ENCODE results near the gene PGC. TPM values are rescaled to one million over a fixed set of nuclear protein-coding genes. Genes with fewer than 3 reads are reported as not detected.
A peak's percentile ranks its signal among the peaks of the same experiment; 100 is the strongest.

Gene PGC
- total and polyA plus RNA-seq, 9 donors: 0.53 to 0.94 (median 0.81) TPM; not detected in 6

- WGBS, 3 donors: 11 to 19% (median 12%) methylated on average over 19 to 29 of the region's 29 CpGs
- peak overlapping the region in 1 of 2 donors; percentile 92 for H3K27ac ChIP-seq
- peaks cover 7% of the 10 kb centered on the region for H3K4me1 ChIP-seq (ENCODE audit: insufficient read depth)
These were observed 38.7 kb upstream of the PGC start for GRCh38 chr6:41785689-41786450.

GRCh38 chr6:41785254-41785653, 38.1 kb upstream of the PGC start:
- Histone ChIP-seq H3K4me1 (ENCODE audit: insufficient read depth) (peaks cover 8% of the 10 kb centered on the region), H3K4me3 (no peak overlapping the region), H3K36me3 (no peaks in the 10 kb centered on the region), H3K27ac (no peak overlapping the region), H3K27me3 (no peaks in the 10 kb centered on the region), H3K9me3 (no peaks in the 10 kb centered on the region)
- WGBS, 3 donors: 84 to 89% (median 88%) methylated on average over 11 of the region's 11 CpGs
- TF ChIP-seq EP300 (IDR thresholded peaks at IDR 0.05) (no peak), CTCF (IDR thresholded peaks at IDR 0.05) (no peak), POLR2A (IDR thresholded peaks at IDR 0.05) (no peak)
- DNase-seq: peak in 2 of 5 donors; percentile 34 to 43
- intact Hi-C loops (cut with DNase I): loop anchor here (5.0 to 10.0 kb wide), 5 partner anchors 137 to 1107 kb away; partner anchors contain the start of genes BYSL (in 2 of the 4) and MED20 (in 2 of the 4)

More at GRCh38 chr6:41785689-41786450, 38.7 kb upstream of the PGC start:
- peak overlapping the region; percentile 67 for H3K4me3 ChIP-seq
- intact Hi-C loops (cut with DNase I): loop anchor here (2.0 to 10.0 kb wide), 6 partner anchors 136 to 1106 kb away; partner anchors contain the start of genes BYSL (in 2 of the 4) and MED20 (in 2 of the 4)
- peak in 1 of 5 donors; percentile 59 for DNase-seq
- no peaks in the 10 kb centered on the region for H3K27me3 ChIP-seq
- H3K9me3 ChIP-seq: no peaks in the 10 kb centered on the region
- no peaks in the 10 kb centered on the region for H3K36me3 ChIP-seq
- TF ChIP-seq EP300 (IDR thresholded peaks at IDR 0.05) (no peak), POLR2A (IDR thresholded peaks at IDR 0.05) (no peak), CTCF (IDR thresholded peaks at IDR 0.05) (no peak)

- TF ChIP-seq CTCF (IDR thresholded peaks at IDR 0.05) (no peak), EP300 (IDR thresholded peaks at IDR 0.05) (no peak), POLR2A (IDR thresholded peaks at IDR 0.05) (no peak)
- no peak for DNase-seq
- intact Hi-C loops (cut with DNase I): loop anchor here (5.0 to 10.0 kb wide), 6 partner anchors 138 to 1108 kb away; partner anchors contain the start of genes BYSL (in 2 of the 4) and MED20 (in 2 of the 4)
- Histone ChIP-seq H3K36me3 (no peaks in the 10 kb centered on the region), H3K27ac (no peak overlapping the region), H3K4me3 (no peak overlapping the region), H3K9me3 (no peaks in the 10 kb centered on the region), H3K27me3 (no peaks in the 10 kb centered on the region), H3K4me1 (ENCODE audit: insufficient read depth) (peaks cover 8% of the 10 kb centered on the region)
- WGBS, 3 donors: 75 to 88% (median 83%) methylated on average over 5 of the region's 5 CpGs
These were observed 37.5 kb upstream of the PGC start for GRCh38 chr6:41784581-41785171.

- Histone ChIP-seq H3K9me3 (no peaks in the 10 kb centered on the region), H3K27ac (no peak overlapping the region), H3K27me3 (no peaks in the 10 kb centered on the region), H3K4me3 (no peak overlapping the region), H3K36me3 (no peaks in the 10 kb centered on the region), H3K4me1 (ENCODE audit: insufficient read depth) (peaks cover 6% of the 10 kb centered on the region)
- DNase-seq: no peak
- 67 to 82% (median 76%) methylated on average over 6 of the region's 6 CpGs for WGBS, 3 donors
- TF ChIP-seq POLR2A (IDR thresholded peaks at IDR 0.05) (no peak), CTCF (IDR thresholded peaks at IDR 0.05) (no peak), EP300 (IDR thresholded peaks at IDR 0.05) (no peak)
- intact Hi-C loops (cut with DNase I): loop anchor here in 2 of 4 donors (5.0 to 10.0 kb wide), 3 partner anchors 142 to 259 kb away; partner anchors contain the start of genes BYSL (in 1 of the 2) and MED20 (in 1 of the 2)
These were observed 36.0 kb upstream of the PGC start for GRCh38 chr6:41783106-41783780.

All from ovary (tissue), 9 donors.